Liver (tissue), 9 donors: ENCODE results near the gene RASGRP2. TPM values are rescaled to one million over a fixed set of nuclear protein-coding genes. Genes with fewer than 3 reads are reported as not detected.

Source experiments
- DNase-seq: peaks from one replicate; pipeline ENCODE4 v3.0.0-alpha.2; 2017; ENCODE audit warnings: low spot score
- H3K27ac ChIP-seq, 2 donors: one replicate each; pipeline ENCODE4 v1.7.0; 2013; ENCODE audit warnings: inconsistent platforms in 2 of 2, low read length in 2 of 2, control low read depth in 1 of 2, low read depth in 1 of 2, mild to moderate bottlenecking in 1 of 2
- H3K27me3 ChIP-seq, 4 donors: one replicate each; pipeline versions ENCODE4 v1.6.1 to v1.7.0; 2013; ENCODE audit warnings: low read length in 3 of 4, inconsistent platforms in 1 of 4, mild to moderate bottlenecking in 1 of 4, moderate library complexity in 1 of 4; ENCODE audit not compliant: control insufficient read depth in 4 of 4, insufficient read depth in 4 of 4
- H3K36me3 ChIP-seq, 4 donors: one replicate each; pipeline versions ENCODE4 v1.6.1 to v1.7.0; 2013; ENCODE audit warnings: low read length in 3 of 4, mild to moderate bottlenecking in 3 of 4, low read depth in 1 of 4, moderate library complexity in 1 of 4; ENCODE audit not compliant: control insufficient read depth in 4 of 4, insufficient read depth in 3 of 4
- H3K4me1 ChIP-seq, 4 donors: one replicate each; pipeline versions ENCODE4 v1.6.1 to v1.7.0; 2013; ENCODE audit warnings: low read length in 3 of 4, mild to moderate bottlenecking in 3 of 4, moderate library complexity in 1 of 4; ENCODE audit not compliant: control insufficient read depth in 4 of 4, insufficient read depth in 4 of 4
- H3K4me3 ChIP-seq, 3 donors: one replicate each; pipeline versions ENCODE4 v1.6.1 to v1.7.0; 2013; ENCODE audit warnings: low read length in 3 of 3, control low read depth in 1 of 3, low read depth in 1 of 3, mild to moderate bottlenecking in 1 of 3
- H3K9ac ChIP-seq, 2 donors: one replicate each; pipeline ENCODE4 v1.7.0; 2013; ENCODE audit warnings: low read length in 2 of 2, mild to moderate bottlenecking in 2 of 2, moderate library complexity in 2 of 2, control low read depth in 1 of 2, low read depth in 1 of 2
- H3K9me3 ChIP-seq, 4 donors: one replicate each; pipeline versions ENCODE4 v1.6.1 to v1.7.0; 2013; ENCODE audit warnings: low read length in 3 of 4; ENCODE audit not compliant: control insufficient read depth in 4 of 4
- ATF3 ChIP-seq: IDR thresholded peaks from 2 replicates; pipeline ENCODE4 v1.6.1; 2016; ENCODE audit warnings: antibody characterized with exemption
- EGR1 ChIP-seq, 2 donors: IDR thresholded peaks; 2 replicates each; pipeline ENCODE4 v1.6.1; 2016 to 2018; ENCODE audit warnings: antibody characterized with exemption in 2 of 2, low read depth in 2 of 2
- FOXA1 ChIP-seq: IDR thresholded peaks from 2 replicates; pipeline ENCODE4 v1.6.1; 2016; ENCODE audit warnings: antibody characterized with exemption
- FOXA2 ChIP-seq: IDR thresholded peaks from 2 replicates; pipeline ENCODE4 v1.6.1; 2016; ENCODE audit warnings: antibody characterized with exemption
- GABPA ChIP-seq, 2 donors: IDR thresholded peaks in 1 of 2; conservative IDR thresholded peaks in 1 of 2; 2 replicates each; pipeline ENCODE4 v1.6.1; 2016; ENCODE audit warnings: antibody characterized with exemption in 2 of 2, mild to moderate bottlenecking in 1 of 2, moderate library complexity in 1 of 2
- HNF4A ChIP-seq, 2 donors: conservative IDR thresholded peaks; 2 replicates each; pipeline ENCODE4 v1.6.1; 2016; ENCODE audit warnings: antibody characterized with exemption in 2 of 2, mild to moderate bottlenecking in 2 of 2
- HNF4G ChIP-seq: IDR thresholded peaks from 2 replicates; pipeline ENCODE4 v1.6.1; 2016; ENCODE audit warnings: antibody characterized with exemption
- JUND ChIP-seq, 2 donors: IDR thresholded peaks; 2 replicates each; pipeline ENCODE4 v1.6.1; 2016; ENCODE audit warnings: antibody characterized with exemption in 2 of 2
- MAX ChIP-seq: IDR thresholded peaks from 2 replicates; pipeline ENCODE4 v1.6.1; 2016; ENCODE audit warnings: antibody characterized with exemption
- NR2F2 ChIP-seq: IDR thresholded peaks from 2 replicates; pipeline ENCODE4 v1.6.1; 2016; ENCODE audit warnings: antibody characterized with exemption
- RAD21 ChIP-seq, 2 donors: IDR thresholded peaks; 2 replicates each; pipeline ENCODE4 v1.6.1; 2016; ENCODE audit warnings: antibody characterized with exemption in 2 of 2, mild to moderate bottlenecking in 2 of 2
- RXRA ChIP-seq, 2 donors: IDR thresholded peaks; 2 replicates each; pipeline ENCODE4 v1.6.1; 2017 to 2018; ENCODE audit warnings: antibody characterized with exemption in 2 of 2, mild to moderate bottlenecking in 1 of 2
- SP1 ChIP-seq: IDR thresholded peaks from 2 replicates; pipeline ENCODE4 v1.6.1; 2018; ENCODE audit warnings: antibody characterized with exemption, mild to moderate bottlenecking
- TAF1 ChIP-seq: conservative IDR thresholded peaks from 2 replicates; pipeline ENCODE4 v1.6.1; 2016; ENCODE audit warnings: antibody characterized with exemption, mild to moderate bottlenecking
- YY1 ChIP-seq: IDR thresholded peaks from 2 replicates; pipeline ENCODE4 v1.6.1; 2016; ENCODE audit warnings: antibody characterized with exemption, mild to moderate bottlenecking
- WGBS: extraction: QIAGEN DNeasy Blood & Tissue Kit; methylation state at CpG from one replicate; pipeline ENCODE4 v1.1.7; 2013; 5-methylcytosine and 5-hydroxymethylcytosine counted together
- polyA plus RNA-seq, 2 donors: library from polyadenylated mRNA; stranded (reverse) in 1 of 2; unstranded in 1 of 2; fragments of 200-250 nt in 1 of 2; fragments of >200 nt in 1 of 2; fragmentation: Nextera tagmentation in 1 of 2; extraction: Ambion mirVana in 1 of 2; gene quantifications; one replicate each; pipeline versions ENCODE4 v1.2.1 to v1.2.3, GENCODE V29; 2013 to 2015
- total RNA-seq, 2 donors: library from RNA; depleted of rRNA; stranded (reverse); fragments of >200 nt; gene quantifications; one replicate each; pipeline ENCODE4 v1.2.3, GENCODE V29; 2014
- TF ChIP-seq, protein P1 (sequence below): IDR thresholded peaks from 2 replicates; pipeline ENCODE4 v1.6.1; 2016; ENCODE audit warnings: antibody characterized with exemption, mild to moderate bottlenecking
- TF ChIP-seq, protein P2 (sequence below): IDR thresholded peaks from 2 replicates; pipeline ENCODE4 v1.6.1; 2016; ENCODE audit warnings: antibody characterized with exemption
- TF ChIP-seq, protein P3 (sequence below): fragments of 150-350 bp; IDR thresholded peaks from 2 replicates; pipeline ENCODE4 v1.5.1; 2017; ENCODE audit warnings: improper control_type of control experiment, low read depth, low read length; ENCODE audit not compliant: missing input control
- donor health status: healthy.
- donor health status: healthy.
- donor health status: healthy.
- donor health status: healthy.
- donor health status: healthy.

Gene RASGRP2
- total and polyA plus RNA-seq, 4 donors = 2.7 to 14.9 (median 8.7) TPM

- no peak for DNase-seq
- Histone ChIP-seq H3K9ac (no peak overlapping the region), H3K27ac (no peak overlapping the region), H3K27me3 (peaks cover 0 to 5% (median under 1%) of the 10 kb centered on the region in 4 donors), H3K36me3 (no peaks in the 10 kb centered on the region), H3K9me3 (no peaks in the 10 kb centered on the region), H3K4me1 (no peaks in the 10 kb centered on the region), H3K4me3 (no peak overlapping the region)
- 92% methylated on average over 5 of the region's 5 CpGs for WGBS
- TF ChIP-seq MAX (no peak), YY1 (no peak), HNF4A (conservative IDR thresholded peaks at IDR 0.05) (no peak), FOXA2 (no peak)
- TF ChIP-seq, protein P1, sequence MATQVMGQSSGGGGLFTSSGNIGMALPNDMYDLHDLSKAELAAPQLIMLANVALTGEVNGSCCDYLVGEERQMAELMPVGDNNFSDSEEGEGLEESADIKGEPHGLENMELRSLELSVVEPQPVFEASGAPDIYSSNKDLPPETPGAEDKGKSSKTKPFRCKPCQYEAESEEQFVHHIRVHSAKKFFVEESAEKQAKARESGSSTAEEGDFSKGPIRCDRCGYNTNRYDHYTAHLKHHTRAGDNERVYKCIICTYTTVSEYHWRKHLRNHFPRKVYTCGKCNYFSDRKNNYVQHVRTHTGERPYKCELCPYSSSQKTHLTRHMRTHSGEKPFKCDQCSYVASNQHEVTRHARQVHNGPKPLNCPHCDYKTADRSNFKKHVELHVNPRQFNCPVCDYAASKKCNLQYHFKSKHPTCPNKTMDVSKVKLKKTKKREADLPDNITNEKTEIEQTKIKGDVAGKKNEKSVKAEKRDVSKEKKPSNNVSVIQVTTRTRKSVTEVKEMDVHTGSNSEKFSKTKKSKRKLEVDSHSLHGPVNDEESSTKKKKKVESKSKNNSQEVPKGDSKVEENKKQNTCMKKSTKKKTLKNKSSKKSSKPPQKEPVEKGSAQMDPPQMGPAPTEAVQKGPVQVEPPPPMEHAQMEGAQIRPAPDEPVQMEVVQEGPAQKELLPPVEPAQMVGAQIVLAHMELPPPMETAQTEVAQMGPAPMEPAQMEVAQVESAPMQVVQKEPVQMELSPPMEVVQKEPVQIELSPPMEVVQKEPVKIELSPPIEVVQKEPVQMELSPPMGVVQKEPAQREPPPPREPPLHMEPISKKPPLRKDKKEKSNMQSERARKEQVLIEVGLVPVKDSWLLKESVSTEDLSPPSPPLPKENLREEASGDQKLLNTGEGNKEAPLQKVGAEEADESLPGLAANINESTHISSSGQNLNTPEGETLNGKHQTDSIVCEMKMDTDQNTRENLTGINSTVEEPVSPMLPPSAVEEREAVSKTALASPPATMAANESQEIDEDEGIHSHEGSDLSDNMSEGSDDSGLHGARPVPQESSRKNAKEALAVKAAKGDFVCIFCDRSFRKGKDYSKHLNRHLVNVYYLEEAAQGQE = no peak
Observed at GRCh38 chr11:64695548-64695947, 48.4 kb downstream of the RASGRP2 start.

- WGBS = 55% methylated on average over 5 of the region's 5 CpGs
- H3K4me1 ChIP-seq = no peaks in the 10 kb centered on the region
- no peak for DNase-seq
- H3K27me3 ChIP-seq = peaks cover 0 to 5% (median under 1%) of the 10 kb centered on the region in 4 donors
- no peak overlapping the region for H3K9ac ChIP-seq
- H3K36me3 ChIP-seq = no peaks in the 10 kb centered on the region
- H3K4me3 ChIP-seq = no peak overlapping the region
- TF ChIP-seq, protein P2, sequence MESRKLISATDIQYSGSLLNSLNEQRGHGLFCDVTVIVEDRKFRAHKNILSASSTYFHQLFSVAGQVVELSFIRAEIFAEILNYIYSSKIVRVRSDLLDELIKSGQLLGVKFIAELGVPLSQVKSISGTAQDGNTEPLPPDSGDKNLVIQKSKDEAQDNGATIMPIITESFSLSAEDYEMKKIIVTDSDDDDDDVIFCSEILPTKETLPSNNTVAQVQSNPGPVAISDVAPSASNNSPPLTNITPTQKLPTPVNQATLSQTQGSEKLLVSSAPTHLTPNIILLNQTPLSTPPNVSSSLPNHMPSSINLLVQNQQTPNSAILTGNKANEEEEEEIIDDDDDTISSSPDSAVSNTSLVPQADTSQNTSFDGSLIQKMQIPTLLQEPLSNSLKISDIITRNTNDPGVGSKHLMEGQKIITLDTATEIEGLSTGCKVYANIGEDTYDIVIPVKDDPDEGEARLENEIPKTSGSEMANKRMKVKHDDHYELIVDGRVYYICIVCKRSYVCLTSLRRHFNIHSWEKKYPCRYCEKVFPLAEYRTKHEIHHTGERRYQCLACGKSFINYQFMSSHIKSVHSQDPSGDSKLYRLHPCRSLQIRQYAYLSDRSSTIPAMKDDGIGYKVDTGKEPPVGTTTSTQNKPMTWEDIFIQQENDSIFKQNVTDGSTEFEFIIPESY = no peak
- no peak for TF ChIP-seq JUND (IDR thresholded peaks at IDR 0.05)
- no peak for TF ChIP-seq EGR1 (IDR thresholded peaks at IDR 0.05; ENCODE audit: low read depth in 2 of 2)
- TF ChIP-seq, protein P3, sequence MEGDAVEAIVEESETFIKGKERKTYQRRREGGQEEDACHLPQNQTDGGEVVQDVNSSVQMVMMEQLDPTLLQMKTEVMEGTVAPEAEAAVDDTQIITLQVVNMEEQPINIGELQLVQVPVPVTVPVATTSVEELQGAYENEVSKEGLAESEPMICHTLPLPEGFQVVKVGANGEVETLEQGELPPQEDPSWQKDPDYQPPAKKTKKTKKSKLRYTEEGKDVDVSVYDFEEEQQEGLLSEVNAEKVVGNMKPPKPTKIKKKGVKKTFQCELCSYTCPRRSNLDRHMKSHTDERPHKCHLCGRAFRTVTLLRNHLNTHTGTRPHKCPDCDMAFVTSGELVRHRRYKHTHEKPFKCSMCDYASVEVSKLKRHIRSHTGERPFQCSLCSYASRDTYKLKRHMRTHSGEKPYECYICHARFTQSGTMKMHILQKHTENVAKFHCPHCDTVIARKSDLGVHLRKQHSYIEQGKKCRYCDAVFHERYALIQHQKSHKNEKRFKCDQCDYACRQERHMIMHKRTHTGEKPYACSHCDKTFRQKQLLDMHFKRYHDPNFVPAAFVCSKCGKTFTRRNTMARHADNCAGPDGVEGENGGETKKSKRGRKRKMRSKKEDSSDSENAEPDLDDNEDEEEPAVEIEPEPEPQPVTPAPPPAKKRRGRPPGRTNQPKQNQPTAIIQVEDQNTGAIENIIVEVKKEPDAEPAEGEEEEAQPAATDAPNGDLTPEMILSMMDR = no peak
- no peak for TF ChIP-seq HNF4A (conservative IDR thresholded peaks at IDR 0.05)
- TF ChIP-seq ATF3 = no peak
- no peak for TF ChIP-seq YY1
- TF ChIP-seq HNF4G = no peak
- TF ChIP-seq TAF1 = no peak
- TF ChIP-seq GABPA (IDR thresholded peaks at IDR 0.05 in 1 of 2, conservative IDR thresholded peaks at IDR 0.05 in 1 of 2) = no peak
- no peak for TF ChIP-seq FOXA2
- TF ChIP-seq, protein P1 = no peak
- no peak for TF ChIP-seq SP1
- TF ChIP-seq RAD21 (IDR thresholded peaks at IDR 0.05) = no peak
- TF ChIP-seq RXRA (IDR thresholded peaks at IDR 0.05) = no peak
- no peak for TF ChIP-seq FOXA1
- no peak for TF ChIP-seq MAX
- TF ChIP-seq NR2F2 = no peak
- no peak overlapping the region for H3K27ac ChIP-seq
- no peaks in the 10 kb centered on the region for H3K9me3 ChIP-seq
Observed at GRCh38 chr11:64694821-64695365, 49.0 kb downstream of the RASGRP2 start.
